CD14-positive monocyte (primary cell): Measurements from ENCODE around the gene CD37. TPM values are rescaled to one million over a fixed set of nuclear protein-coding genes. Genes with fewer than 3 reads are reported as not detected.

Experiments used
- DNase-seq, 3 donors: peaks; one replicate each; pipeline ENCODE4 v3.0.0-alpha.2; 2011 to 2022
- H2AFZ ChIP-seq: 2 replicates; pipeline ENCODE4 v1.6.0; 2012; ENCODE audit warnings: mild to moderate bottlenecking, low read depth, low read length, inconsistent platforms; ENCODE audit not compliant: insufficient read depth, poor library complexity, severe bottlenecking
- H3K27ac ChIP-seq, 2 donors: 1 replicate in 1 of 2; 2 replicates in 1 of 2; pipeline ENCODE4 v1.5.1; 2012 to 2013; ENCODE audit warnings: low read length in 2 of 2, control low read depth in 1 of 2, inconsistent platforms in 1 of 2, low read depth in 1 of 2, mild to moderate bottlenecking in 1 of 2
- H3K27me3 ChIP-seq, 2 donors: one replicate each; pipeline versions ENCODE4 v1.6.0 to v1.6.1; 2011 to 2013; ENCODE audit warnings: low read length in 2 of 2; ENCODE audit not compliant: control insufficient read depth in 2 of 2, insufficient read depth in 2 of 2
- H3K36me3 ChIP-seq, 2 donors: replicated peaks in 1 of 2; 1 replicate in 1 of 2; 2 replicates in 1 of 2; pipeline versions ENCODE4 v1.5.1 to v1.6.1; 2012 to 2013; ENCODE audit warnings: low read length in 2 of 2, control low read depth in 1 of 2, inconsistent platforms in 1 of 2, mild to moderate bottlenecking in 1 of 2; ENCODE audit not compliant: insufficient read depth in 2 of 2, control insufficient read depth in 1 of 2
- H3K4me1 ChIP-seq, 2 donors: 1 replicate in 1 of 2; 2 replicates in 1 of 2; pipeline versions ENCODE4 v1.5.1 to v1.6.1; 2012 to 2013; ENCODE audit warnings: low read length in 2 of 2, control low read depth in 1 of 2, inconsistent platforms in 1 of 2, mild to moderate bottlenecking in 1 of 2, moderate library complexity in 1 of 2; ENCODE audit not compliant: insufficient read depth in 2 of 2, control insufficient read depth in 1 of 2
- H3K4me2 ChIP-seq: replicated peaks from 2 replicates; pipeline ENCODE3; 2012; ENCODE audit warnings: low read length, moderate library complexity, mild to moderate bottlenecking; ENCODE audit not compliant: poor library complexity, severe bottlenecking; ENCODE audit errors: extremely low read depth
- H3K4me3 ChIP-seq, 3 experiments: fragments of 200-600 bp in 1 of 3; sonication (generic) in 1 of 3; replicated peaks in 1 of 3; 1 replicate in 2 of 3; 2 replicates in 1 of 3; pipeline ENCODE4 v1.5.1; 2011 to 2013; ENCODE audit warnings: low read length in 3 of 3, mild to moderate bottlenecking in 3 of 3, control low read depth in 2 of 3, low read depth in 2 of 3, inconsistent platforms in 1 of 3, moderate library complexity in 1 of 3
- H3K79me2 ChIP-seq: 2 replicates; pipeline ENCODE4 v1.6.0; 2012; ENCODE audit warnings: mild to moderate bottlenecking, control low read depth, inconsistent platforms, low read length, moderate library complexity; ENCODE audit not compliant: insufficient read depth
- H3K9ac ChIP-seq: 2 replicates; pipeline ENCODE4 v1.6.0; 2017; ENCODE audit warnings: low read length, mild to moderate bottlenecking; ENCODE audit not compliant: insufficient read depth, poor library complexity, severe bottlenecking
- H3K9me3 ChIP-seq, 2 donors: replicated peaks in 1 of 2; 1 replicate in 1 of 2; 2 replicates in 1 of 2; pipeline versions ENCODE4 v1.5.1 to v1.6.1; 2012 to 2013; ENCODE audit warnings: low read length in 2 of 2, control low read depth in 1 of 2; ENCODE audit not compliant: control insufficient read depth in 1 of 2, insufficient read depth in 1 of 2
- H4K20me1 ChIP-seq: 2 replicates; pipeline ENCODE4 v1.6.0; 2012; ENCODE audit warnings: mild to moderate bottlenecking, low read length, control low read depth, moderate library complexity; ENCODE audit not compliant: insufficient read depth
- H3K27ac Mint-ChIP-seq, 7 donors: one replicate each; pipeline ENCODE4 v1.8.0; 2020; ENCODE audit warnings: mild to moderate bottlenecking in 7 of 7, mixed read lengths in 7 of 7, moderate library complexity in 6 of 7, inconsistent platforms in 2 of 7
- H3K27me3 Mint-ChIP-seq, 3 donors: one replicate each; pipeline ENCODE4 v1.8.0; 2021 to 2022; ENCODE audit warnings: low read depth in 3 of 3, mild to moderate bottlenecking in 3 of 3, mixed read lengths in 3 of 3, moderate library complexity in 3 of 3, inconsistent platforms in 1 of 3
- H3K36me3 Mint-ChIP-seq, 2 donors: one replicate each; pipeline ENCODE4 v1.8.0; 2020; ENCODE audit warnings: mixed read lengths in 2 of 2, inconsistent platforms in 1 of 2, mild to moderate bottlenecking in 1 of 2
- H3K4me1 Mint-ChIP-seq: one replicate; pipeline ENCODE4 v1.8.0; 2020; ENCODE audit warnings: mild to moderate bottlenecking, mixed read lengths
- H3K4me3 Mint-ChIP-seq, 2 donors: one replicate each; pipeline ENCODE4 v1.8.0; 2020; ENCODE audit warnings: mild to moderate bottlenecking in 2 of 2, mixed read lengths in 2 of 2, moderate library complexity in 1 of 2
- H3K9me3 Mint-ChIP-seq, 7 donors: one replicate each; pipeline ENCODE4 v1.8.0; 2020 to 2022; ENCODE audit warnings: mixed read lengths in 7 of 7, mild to moderate bottlenecking in 6 of 7, moderate library complexity in 6 of 7, inconsistent platforms in 2 of 7
- WGBS: methylation state at CpG from one replicate; pipeline ENCODE4 v1.1.5; 2013; ENCODE audit warnings: missing lambda C conversion rate; ENCODE audit not compliant: insufficient coverage; 5-methylcytosine and 5-hydroxymethylcytosine counted together
- intact Hi-C, 2 donors: fragments of 100-400 bp; cut with micrococcal nuclease; formaldehyde crosslinking; loops; one replicate each; pipeline versions ENCODE4 v1.15.0 to v1.15.1; 2023
- polyA plus RNA-seq, 3 donors: library from polyadenylated mRNA; depleted of rRNA in 1 of 3; unstranded in 2 of 3; stranded (reverse) in 1 of 3; fragments of 300-500 nt in 2 of 3; fragments of >200 nt in 1 of 3; fragmentation: Illumina TruSeq in 2 of 3; gene quantifications; 1 replicate in 2 of 3; 2 replicates in 1 of 3; pipeline ENCODE4 v1.2.3, GENCODE V29; 2012 to 2021
- small RNA-seq: library from RNA; depleted of rRNA; stranded (forward); fragments of <200 nt; gene quantifications from one replicate; pipeline ENCODE3, GENCODE V24; 2012; ENCODE audit warnings: low read depth; ENCODE audit not compliant: insufficient read length
- TF ChIP-seq, protein P1 (sequence below): fragments of 200-600 bp; IDR thresholded peaks from one replicate; pipeline ENCODE4 v1.8.0; 2022; ENCODE audit warnings: antibody characterized with exemption, mild to moderate bottlenecking

Gene CD37
- polyA plus RNA-seq, 3 donors, result 147 to 380 (median 194) TPM

DNA sequence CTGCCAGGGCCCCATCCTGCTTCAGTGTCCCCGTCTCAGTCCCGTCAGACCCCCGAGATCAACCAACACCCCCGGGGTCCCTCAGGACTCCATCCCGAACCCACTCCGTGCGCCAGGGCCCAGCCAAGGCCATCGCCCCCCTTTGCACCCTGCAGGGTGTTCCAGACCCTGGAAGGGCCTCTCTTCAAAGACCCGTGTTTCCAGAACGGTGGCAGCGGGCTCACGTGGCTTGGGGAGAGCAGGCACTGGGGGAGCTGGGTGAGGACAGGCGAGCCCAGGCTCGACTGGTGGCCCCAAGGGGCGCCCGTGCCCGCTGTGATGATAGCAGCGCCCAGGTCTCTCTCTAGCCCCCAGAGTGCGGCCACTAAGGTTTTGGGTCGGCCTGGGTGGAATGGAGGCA, 54.2 kb downstream of the CD37 start:
- H3K27me3 ChIP-seq, result no peaks in the 10 kb centered on the region
- H4K20me1 ChIP-seq, result no peaks in the 10 kb centered on the region
- no peaks in the 10 kb centered on the region for H3K9me3 ChIP-seq
- no peak for DNase-seq
- peak overlapping the region in 1 of 7 donors; percentile 44 for H3K27ac Mint-ChIP-seq
- no peak overlapping the region for H3K4me3 ChIP-seq
- H3K4me1 ChIP-seq, result peaks cover 3 to 5% of the 10 kb centered on the region in 2 donors
- peaks cover 0 to 4% (median 0%) of the 10 kb centered on the region in 7 donors for H3K9me3 Mint-ChIP-seq
- H3K36me3 Mint-ChIP-seq, result no peaks in the 10 kb centered on the region
- H3K27ac ChIP-seq, result no peak overlapping the region
- 95% methylated on average over 20 of the region's 20 CpGs for WGBS
- H2AFZ ChIP-seq, result no peak overlapping the region
- H3K4me2 ChIP-seq, result no peak overlapping the region
- intact Hi-C loops, result no loop called here
- H3K27me3 Mint-ChIP-seq, result peaks cover 8 to 23% (median 15%) of the 10 kb centered on the region in 3 donors
- peaks cover 13% of the 10 kb centered on the region for H3K4me1 Mint-ChIP-seq
- no peak overlapping the region for H3K9ac ChIP-seq
- TF ChIP-seq, protein P1, sequence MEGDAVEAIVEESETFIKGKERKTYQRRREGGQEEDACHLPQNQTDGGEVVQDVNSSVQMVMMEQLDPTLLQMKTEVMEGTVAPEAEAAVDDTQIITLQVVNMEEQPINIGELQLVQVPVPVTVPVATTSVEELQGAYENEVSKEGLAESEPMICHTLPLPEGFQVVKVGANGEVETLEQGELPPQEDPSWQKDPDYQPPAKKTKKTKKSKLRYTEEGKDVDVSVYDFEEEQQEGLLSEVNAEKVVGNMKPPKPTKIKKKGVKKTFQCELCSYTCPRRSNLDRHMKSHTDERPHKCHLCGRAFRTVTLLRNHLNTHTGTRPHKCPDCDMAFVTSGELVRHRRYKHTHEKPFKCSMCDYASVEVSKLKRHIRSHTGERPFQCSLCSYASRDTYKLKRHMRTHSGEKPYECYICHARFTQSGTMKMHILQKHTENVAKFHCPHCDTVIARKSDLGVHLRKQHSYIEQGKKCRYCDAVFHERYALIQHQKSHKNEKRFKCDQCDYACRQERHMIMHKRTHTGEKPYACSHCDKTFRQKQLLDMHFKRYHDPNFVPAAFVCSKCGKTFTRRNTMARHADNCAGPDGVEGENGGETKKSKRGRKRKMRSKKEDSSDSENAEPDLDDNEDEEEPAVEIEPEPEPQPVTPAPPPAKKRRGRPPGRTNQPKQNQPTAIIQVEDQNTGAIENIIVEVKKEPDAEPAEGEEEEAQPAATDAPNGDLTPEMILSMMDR, result no peak
- no peak overlapping the region for H3K4me3 Mint-ChIP-seq
- no peaks in the 10 kb centered on the region for H3K79me2 ChIP-seq
- H3K36me3 ChIP-seq, result no peaks in the 10 kb centered on the region

Small RNA genes within 50 kb of the gene (small RNA-seq; reads per million reads assigned to genes)
- not detected for gene MIR4324

Other genes with a start within 250 kb of the CD37 start
- gene SNRNP70, start 250.0 kb upstream of the CD37 start, polyA plus RNA-seq, result 100 to 1,000 TPM in 1 of 3 donors, 10 to 100 TPM in 2; 27.4 to 360 (median 40.4) TPM
- gene LIN7B, start 221.0 kb upstream of the CD37 start, polyA plus RNA-seq, result 1 to 10 TPM; 4.1 to 9.2 (median 4.2) TPM
- under 1 TPM; 0.60 to 0.76 (median 0.66) TPM for gene C19orf73, start 216.3 kb upstream of the CD37 start, polyA plus RNA-seq
- gene PPFIA3, start 215.9 kb upstream of the CD37 start, polyA plus RNA-seq, result under 1 TPM in 1 of 3 donors, not detected in 2; 0.43 TPM
- gene HRC, start 180.0 kb upstream of the CD37 start, polyA plus RNA-seq, result not detected
- gene TRPM4, start 177.6 kb upstream of the CD37 start, polyA plus RNA-seq, result 1 to 10 TPM; 6.0 to 6.9 (median 6.6) TPM
- 1 to 10 TPM in 1 of 3 donors, under 1 TPM in 2; 0.21 to 1.5 (median 0.55) TPM for gene SLC6A16, start 10.2 kb upstream of the CD37 start, polyA plus RNA-seq
- not detected for gene TEAD2, start 27.0 kb downstream of the CD37 start, polyA plus RNA-seq
- not detected for gene DKKL1, start 28.5 kb downstream of the CD37 start, polyA plus RNA-seq
- gene KASH5, start 52.8 kb downstream of the CD37 start, polyA plus RNA-seq, result not detected
- gene PTH2, start 88.0 kb downstream of the CD37 start, polyA plus RNA-seq, result not detected
- not detected for gene GFY, start 90.0 kb downstream of the CD37 start, polyA plus RNA-seq
- under 1 TPM in 2 of 3 donors, not detected in 1; 0.04 to 0.09 TPM for gene SLC17A7, start 106.1 kb downstream of the CD37 start, polyA plus RNA-seq
- gene PIH1D1, start 116.4 kb downstream of the CD37 start, polyA plus RNA-seq, result 100 to 1,000 TPM in 1 of 3 donors, 10 to 100 TPM in 2; 62.3 to 102 (median 83.9) TPM
- gene ALDH16A1, start 117.8 kb downstream of the CD37 start, polyA plus RNA-seq, result 10 to 100 TPM; 30.8 to 39.5 (median 31.2) TPM
- 10 to 100 TPM in 1 of 3 donors, 1 to 10 TPM in 2; 5.0 to 13.8 (median 6.9) TPM for gene FLT3LG, start 138.8 kb downstream of the CD37 start, polyA plus RNA-seq
- gene RPL13A, start 152.2 kb downstream of the CD37 start, polyA plus RNA-seq, result 1,000 to 10,000 TPM in 1 of 3 donors, 100 to 1,000 TPM in 2; 655 to 1,621 (median 663) TPM
- 1,000 to 10,000 TPM; 1,103 to 4,925 (median 1,481) TPM for gene RPS11, start 161.0 kb downstream of the CD37 start, polyA plus RNA-seq
- 100 to 1,000 TPM; 720 to 930 (median 724) TPM for gene FCGRT, start 177.3 kb downstream of the CD37 start, polyA plus RNA-seq
- 10 to 100 TPM in 1 of 3 donors, not detected in 2; 50.2 TPM for gene RCN3, start 192.6 kb downstream of the CD37 start, polyA plus RNA-seq
- 100 to 1,000 TPM in 1 of 3 donors, 10 to 100 TPM in 2; 63.4 to 120 (median 96.4) TPM for gene NOSIP, start 245.2 kb downstream of the CD37 start, polyA plus RNA-seq
- under 1 TPM in 1 of 3 donors, not detected in 2; 0.49 TPM for gene PRRG2, start 245.9 kb downstream of the CD37 start, polyA plus RNA-seq